Activated CD4-positive, alpha-beta T cell treated with anti-CD3 and anti-CD28 coated beads for 48 hours (primary cell): ENCODE data around the gene ADGRG6.
"Not testable (repeated sequence)": the region's sequence is repeated elsewhere in the genome, so short reads cannot be mapped to it uniquely, and the experiment has no call there.

ENCODE experiments used
- DNase-seq: peaks from one replicate; pipeline ENCODE4 v3.0.0-alpha.2; 2020

ADGRG6 gene

GRCh38 chr6:142322504-142323198 lies 20.8 kb downstream of the ADGRG6 start:
- DNase-seq = no peak

DNA sequence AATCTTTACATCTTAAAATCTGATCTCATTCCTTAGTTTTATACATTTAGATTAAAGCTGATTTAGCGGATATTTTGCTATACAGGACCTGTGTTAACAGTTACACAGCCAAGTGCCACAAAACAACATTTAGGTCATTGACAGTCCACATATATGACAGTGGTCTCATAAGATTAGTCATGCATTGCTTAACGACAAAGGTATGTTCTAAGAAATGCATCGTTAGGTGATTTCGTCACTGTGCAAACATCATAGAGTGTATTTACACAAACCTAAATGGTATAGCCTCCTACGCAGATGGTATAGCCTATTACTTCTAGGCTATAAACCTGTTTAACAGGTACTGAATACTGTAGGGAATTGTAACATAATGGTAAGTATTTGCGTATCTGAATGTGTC lies 21.6 kb downstream of the ADGRG6 start:
- no peak for DNase-seq

GRCh38 chr6:142324111-142324510 lies 22.3 kb downstream of the ADGRG6 start:
- DNase-seq = no peak

GRCh38 chr6:142325111-142325510 lies 23.3 kb downstream of the ADGRG6 start:
- DNase-seq = no peak

DNA sequence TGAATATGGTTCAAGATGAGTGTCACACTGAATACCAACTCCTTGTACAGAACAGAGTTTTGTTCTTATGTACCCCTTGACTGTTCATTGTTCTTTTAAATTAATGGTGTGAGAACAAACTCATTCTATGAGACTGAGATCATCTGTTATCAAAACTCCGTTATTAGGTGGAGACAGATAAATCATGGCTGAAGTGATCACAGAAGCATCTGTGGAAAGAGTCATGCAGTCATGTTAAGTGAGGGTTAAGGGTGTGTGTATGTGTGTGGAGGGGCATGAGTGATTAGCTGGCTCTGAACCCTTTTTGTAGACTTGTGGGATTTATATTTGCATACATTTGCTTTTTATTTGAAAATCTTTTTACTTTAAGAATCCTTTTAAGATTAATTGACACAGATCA lies 24.7 kb downstream of the ADGRG6 start:
- DNase-seq = no peak

- DNase-seq = no peak
These were observed 26.3 kb downstream of the ADGRG6 start for GRCh38 chr6:142328070-142328469.

- DNase-seq = no peak
These were observed 27.8 kb downstream of the ADGRG6 start for GRCh38 chr6:142329486-142330113.

- DNase-seq = peak; percentile 14
These were observed 29.3 kb downstream of the ADGRG6 start for GRCh38 chr6:142331075-142331551.

GRCh38 chr6:142331601-142332000 lies 29.8 kb downstream of the ADGRG6 start:
- no peak for DNase-seq

DNA sequence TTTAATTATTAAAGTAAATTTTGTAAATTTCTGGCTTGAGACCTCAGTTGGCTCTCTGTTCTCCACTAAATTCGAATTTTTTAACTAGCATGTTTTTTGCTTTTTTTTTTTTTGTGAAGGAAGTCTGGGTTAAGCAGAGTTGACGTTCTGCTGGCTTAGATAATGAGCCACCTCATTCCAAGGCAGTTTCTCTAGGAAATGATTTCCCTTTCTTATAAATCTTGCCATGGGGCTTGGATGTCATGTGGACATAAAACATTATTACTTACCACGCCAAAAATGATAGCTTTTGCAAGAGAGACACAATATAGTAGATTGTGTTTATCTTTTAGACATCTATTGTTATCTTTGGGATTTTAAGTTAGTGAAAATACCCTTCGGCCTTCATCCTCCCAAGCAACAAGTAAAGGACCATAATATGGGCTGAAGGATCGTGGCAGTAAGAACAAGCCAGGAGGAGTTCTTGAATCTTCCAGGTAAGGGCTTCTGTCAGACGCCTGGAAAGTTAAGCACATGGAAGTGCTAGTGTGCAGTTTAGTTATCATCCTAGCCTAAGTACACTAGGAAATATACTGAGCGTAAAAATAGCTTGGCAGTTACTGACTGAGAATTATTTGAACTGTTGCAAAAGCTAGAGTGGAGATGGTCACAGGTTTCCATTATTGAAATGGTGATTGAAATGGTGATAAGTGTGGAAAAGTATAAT lies 30.7 kb downstream of the ADGRG6 start:
- DNase-seq = no peak

DNA sequence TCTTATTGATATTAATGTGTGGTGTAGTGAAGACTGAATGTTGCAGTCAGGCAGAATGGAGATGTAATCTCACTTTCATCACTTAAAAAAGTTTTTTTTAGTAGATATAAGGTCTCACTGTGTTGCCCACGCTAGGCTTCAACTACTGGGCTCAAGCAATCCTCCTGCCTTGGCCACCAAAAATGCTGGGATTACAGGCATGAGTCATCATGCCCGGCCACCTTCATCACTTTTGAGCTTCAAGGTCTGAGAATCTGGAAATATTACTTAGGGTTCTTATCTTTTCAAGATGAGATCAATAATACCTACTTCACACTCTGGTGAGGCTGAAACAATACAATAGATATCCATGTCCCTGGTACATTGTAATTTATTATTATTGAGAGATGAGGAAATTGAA lies 31.6 kb downstream of the ADGRG6 start:
- DNase-seq = no peak

DNA sequence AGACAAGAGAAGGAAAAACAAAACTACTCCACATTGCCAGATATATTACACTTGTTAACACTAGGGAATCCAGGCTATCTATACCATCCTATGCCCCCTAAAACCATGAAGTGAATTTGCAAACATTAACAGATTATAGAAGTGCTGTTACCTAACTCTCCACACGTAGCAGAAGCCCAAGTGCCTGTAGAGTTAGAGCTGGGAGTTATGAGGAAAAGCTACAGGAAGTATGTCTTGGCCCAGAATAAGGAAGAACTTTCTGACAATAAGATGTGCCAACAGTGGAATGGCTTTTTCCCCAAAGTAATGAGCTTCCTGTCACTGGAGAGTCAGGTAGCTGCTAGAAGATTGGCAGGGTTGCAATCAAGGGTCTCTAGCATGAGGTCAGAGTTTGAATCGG lies 32.5 kb downstream of the ADGRG6 start:
- no peak for DNase-seq

GRCh38 chr6:142335415-142335814 lies 33.6 kb downstream of the ADGRG6 start:
- no peak for DNase-seq

DNA sequence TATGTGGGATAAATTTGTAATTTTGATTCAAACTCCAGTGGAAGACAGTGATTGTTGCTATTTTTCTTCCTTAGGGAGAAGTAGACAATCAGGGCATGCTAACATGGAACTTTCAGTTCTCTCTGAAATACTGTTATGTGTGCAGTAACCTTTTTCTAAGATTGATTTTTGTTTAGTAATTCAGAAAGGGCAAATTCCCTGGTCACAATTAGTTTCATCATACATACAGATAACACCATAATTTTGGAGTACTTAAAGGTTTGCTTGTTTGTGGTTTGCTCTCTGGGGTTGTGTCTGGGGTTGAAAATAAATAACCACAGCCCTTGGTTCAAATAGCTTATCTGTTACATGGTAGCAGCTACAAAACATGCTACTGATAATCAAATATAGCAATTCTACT lies 34.4 kb downstream of the ADGRG6 start:
- no peak for DNase-seq

DNA sequence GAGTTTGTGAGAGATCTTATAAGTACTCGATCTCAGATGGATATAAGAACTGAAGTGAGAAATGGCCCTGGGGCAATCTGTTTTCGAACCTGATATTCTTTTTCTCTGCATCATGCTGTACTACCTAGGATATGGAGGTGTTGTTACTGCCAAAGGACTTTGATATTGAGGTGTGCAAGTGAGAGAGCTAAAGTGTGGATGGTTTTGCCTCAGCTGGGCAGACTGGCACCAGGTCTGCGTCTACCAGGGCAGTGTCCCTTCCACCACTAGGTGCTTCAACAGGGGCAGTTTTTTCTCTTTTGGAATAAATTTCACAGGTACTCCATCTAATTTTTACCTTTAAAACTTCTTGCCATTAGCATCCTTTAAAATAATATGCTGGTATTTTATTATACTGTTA lies 35.0 kb downstream of the ADGRG6 start:
- DNase-seq = no peak

DNA sequence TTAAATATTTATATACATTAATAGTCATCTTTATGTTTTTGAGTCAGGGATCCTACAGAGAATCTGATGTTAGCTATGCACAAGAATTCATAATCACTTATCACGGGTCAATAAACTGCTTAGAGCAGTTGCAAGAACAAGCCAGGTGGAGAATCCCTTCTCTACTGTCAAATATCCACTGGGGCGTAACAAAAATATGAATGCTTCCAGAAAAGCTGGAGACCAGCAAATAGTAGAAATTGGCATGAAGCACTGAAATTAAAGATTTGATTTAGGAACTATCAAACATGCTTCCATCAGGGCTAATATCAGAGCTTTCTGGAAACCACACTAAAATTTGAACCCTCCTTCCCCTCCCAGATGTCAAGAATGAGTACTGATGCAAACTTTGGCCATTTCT lies 37.3 kb downstream of the ADGRG6 start:
- DNase-seq = no peak

- no peak for DNase-seq
These were observed 38.3 kb downstream of the ADGRG6 start for GRCh38 chr6:142339968-142340658.

GRCh38 chr6:142341855-142342330 lies 40.1 kb downstream of the ADGRG6 start:
- no peak for DNase-seq

DNA sequence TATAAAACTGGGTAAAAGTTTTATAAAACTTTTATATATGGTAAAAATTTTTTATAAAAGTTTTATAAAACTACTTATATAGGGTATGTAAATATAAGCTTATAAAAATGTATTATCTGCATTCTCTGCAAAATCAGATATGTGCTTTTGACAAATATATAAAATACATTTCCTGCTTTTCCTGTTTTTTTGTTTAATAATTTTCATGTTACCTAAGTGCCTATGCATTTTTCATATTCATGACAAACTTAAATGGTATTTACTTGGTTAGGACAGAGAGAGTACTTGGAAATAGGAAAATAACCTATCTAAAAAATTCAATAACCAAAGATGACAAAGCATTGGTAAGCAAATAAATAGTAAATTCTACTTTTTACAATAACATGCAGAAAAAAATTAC lies 41.2 kb downstream of the ADGRG6 start:
- DNase-seq = no peak

DNA sequence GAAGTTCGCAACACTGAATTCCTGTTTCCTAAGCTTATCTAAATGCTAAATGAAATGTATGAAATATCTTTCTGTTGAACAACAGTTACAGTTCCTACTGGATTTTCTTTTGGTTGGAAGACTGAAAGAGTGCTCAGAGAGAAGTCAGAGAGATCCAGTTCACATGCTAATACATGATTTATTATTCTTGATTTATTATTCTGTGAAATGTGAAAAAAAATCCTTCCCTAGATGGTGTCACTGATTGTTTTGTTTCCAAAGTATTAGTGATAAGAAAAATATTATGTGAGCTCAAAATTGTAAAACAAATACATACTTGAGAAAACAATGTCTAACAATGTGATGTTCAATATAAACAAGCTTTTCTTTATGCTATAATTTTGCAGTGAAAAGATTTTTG lies 42.1 kb downstream of the ADGRG6 start:
- no peak for DNase-seq

- DNase-seq = no peak
These were observed 43.5 kb downstream of the ADGRG6 start for GRCh38 chr6:142345261-142345660.

GRCh38 chr6:142346166-142346565 lies 44.4 kb downstream of the ADGRG6 start:
- DNase-seq = not testable (repeated sequence)

GRCh38 chr6:142349215-142349823 lies 47.5 kb downstream of the ADGRG6 start:
- no peak for DNase-seq
